K562 (cell line): ENCODE results near the gene NUDT6. TPM values are rescaled to one million over a fixed set of nuclear protein-coding genes. Genes with fewer than 3 reads are reported as not detected.

Experiments used
- ATAC-seq: fragments of 200-7000 bp; cut with Tn5 transposase; 3 replicates; pipeline ENCODE4 v1.9.1; 2020; ENCODE audit warnings: moderate library complexity
- BruUV-seq: library from RNA; stranded (reverse); fragments of 400-500 nt; replicated peaks from 2 replicates; lab custom pipeline; 2021; lab: Mats Ljungman, UMichigan
- CTCF ChIA-PET: fragments of 300-600 bp; formaldehyde crosslinking; extraction: SDS; loops from one replicate; lab custom pipeline; 2021; ENCODE audit warnings: low intra/inter-chr PET ratio; lab: Yijun Ruan, JAX
- POLR2A ChIA-PET: fragments of 300-600, 350-650 bp; sonication (Branson Sonifier 250); formaldehyde crosslinking; extraction: SDS; loops from one replicate; lab custom pipeline; 2021; ENCODE audit warnings: antibody characterized with exemption, inconsistent platforms; lab: Yijun Ruan, JAX
- DNase-seq, 4 experiments: peaks; one replicate each; pipeline versions ENCODE4 v3.0.0 to v3.0.0-alpha.2; 2011 to 2018; ENCODE audit warnings: low spot score in 3 of 4, mixed read lengths in 3 of 4; ENCODE audit errors: extremely low read depth in 1 of 4
- FAIRE-seq: peaks from 2 replicates; lab custom pipeline; 2011; peaks lifted over from hg19 to GRCh38; lab: Jason Lieb, UNC
- H2AFZ ChIP-seq: 2 replicates; pipeline ENCODE4 v1.6.0; 2011; ENCODE audit warnings: low read depth, low read length, control low read depth, inconsistent platforms
- H3K27ac ChIP-seq: fragments of 200-600 bp; 3 replicates; pipeline ENCODE4 v1.8.0; 2011; ENCODE audit warnings: low read depth, mild to moderate bottlenecking, control low read depth, inconsistent platforms, low read length, moderate library complexity, mixed read lengths; ENCODE audit errors: extremely low read depth
- H3K27me3 ChIP-seq, 2 experiments: fragments of 300-600 bp in 1 of 2; 2 replicates in 1 of 2; 3 replicates in 1 of 2; pipeline versions ENCODE4 v1.6.0 to v1.8.0; 2011; ENCODE audit warnings: inconsistent platforms in 2 of 2, low read length in 2 of 2, mild to moderate bottlenecking in 1 of 2, mixed read lengths in 1 of 2, moderate library complexity in 1 of 2; ENCODE audit not compliant: control insufficient read depth in 2 of 2, insufficient read depth in 2 of 2
- H3K36me3 ChIP-seq: fragments of 300-600 bp; 3 replicates; pipeline ENCODE4 v1.8.0; 2011; ENCODE audit warnings: mild to moderate bottlenecking, low read length, inconsistent platforms; ENCODE audit not compliant: control insufficient read depth, insufficient read depth
- H3K4me1 ChIP-seq, 2 experiments: fragments of 200-600 bp in 1 of 2; replicated peaks in 1 of 2; 2 replicates in 1 of 2; 3 replicates in 1 of 2; pipeline versions ENCODE4 v1.5.1 to v1.8.0; 2011; ENCODE audit warnings: inconsistent platforms in 2 of 2, low read length in 2 of 2, mild to moderate bottlenecking in 1 of 2, mixed read lengths in 1 of 2, moderate library complexity in 1 of 2; ENCODE audit not compliant: control insufficient read depth in 2 of 2, insufficient read depth in 2 of 2
- H3K4me2 ChIP-seq: 2 replicates; pipeline ENCODE4 v1.6.1; 2011; ENCODE audit warnings: low read length, control low read depth, inconsistent platforms, mixed read lengths; ENCODE audit not compliant: insufficient read depth
- H3K4me3 ChIP-seq: fragments of 200-600 bp; sonication (generic), shearing (Covaris generic); 2 replicates; pipeline ENCODE4 v1.5.1; 2016; ENCODE audit warnings: control low read depth, inconsistent platforms
- H3K79me2 ChIP-seq: fragments of 200-600 bp; 3 replicates; pipeline ENCODE4 v1.8.0; 2011; ENCODE audit warnings: low read length, inconsistent platforms; ENCODE audit not compliant: control insufficient read depth, insufficient read depth
- H3K9ac ChIP-seq, 2 experiments: 2 replicates each; pipeline versions ENCODE4 v1.6.0 to v1.6.1; 2011; ENCODE audit warnings: low read depth in 2 of 2, low read length in 2 of 2, control low read depth in 1 of 2, inconsistent platforms in 1 of 2, mild to moderate bottlenecking in 1 of 2, mixed read lengths in 1 of 2; ENCODE audit not compliant: insufficient read depth in 1 of 2
- H3K9me1 ChIP-seq: one replicate; pipeline ENCODE4 v1.6.0; 2011; ENCODE audit warnings: inconsistent platforms, mild to moderate bottlenecking, low read length, moderate library complexity; ENCODE audit not compliant: control insufficient read depth, insufficient read depth
- H3K9me3 ChIP-seq: replicated peaks from 2 replicates; pipeline ENCODE4 v1.5.1; 2011; ENCODE audit warnings: low read depth, low read length, inconsistent platforms; ENCODE audit not compliant: control insufficient read depth, insufficient read depth
- H4K20me1 ChIP-seq: replicated peaks from 2 replicates; pipeline ENCODE4 v1.6.1; 2011; ENCODE audit warnings: low read length, inconsistent platforms, mixed read lengths; ENCODE audit not compliant: control insufficient read depth, insufficient read depth
- KDM1A ChIP-seq, 2 experiments: fragments of 450-650 bp; IDR thresholded peaks; 2 replicates each; pipeline ENCODE4 v1.6.1; 2016; ENCODE audit warnings: mild to moderate bottlenecking in 2 of 2
- PCBP2 ChIP-seq: fragments of 200-400 bp; formaldehyde crosslinking; IDR thresholded peaks from 2 replicates; pipeline ENCODE4 v1.6.1; 2018; ENCODE audit warnings: low read length, low read depth, mild to moderate bottlenecking, moderate library complexity; ENCODE audit not compliant: poor library complexity, severe bottlenecking
- TCF7L2 ChIP-seq: fragments of 150-350 bp; IDR thresholded peaks from 2 replicates; pipeline ENCODE4 v1.6.1; 2016; ENCODE audit warnings: low read depth, mild to moderate bottlenecking, low read length, moderate library complexity
- ZNF764 ChIP-seq: fragments of 250-450 bp; sonication (Bioruptor Pico); IDR thresholded peaks from 2 replicates; pipeline ENCODE4 v1.4.0; 2020; ENCODE audit warnings: low read depth, mild to moderate bottlenecking, moderate library complexity
- WGBS: fragments of 100-300 bp; shearing (Covaris generic); methylation state at CpG from one replicate; pipeline ENCODE4 v1.1.6; 2016; ENCODE audit warnings: low coverage, mixed read lengths; ENCODE audit not compliant: insufficient coverage; ENCODE audit errors: missing lambda C conversion rate; 5-methylcytosine and 5-hydroxymethylcytosine counted together
- in situ Hi-C: fragments of 300-500 bp; cut with MboI; formaldehyde crosslinking; loops from 4 replicates; pipeline ENCODE4 v1.15.0; 2018; ENCODE audit warnings: inconsistent platforms, mixed read lengths
- intact Hi-C: fragments of 100-400 bp; cut with micrococcal nuclease; formaldehyde crosslinking; loops from 2 replicates; pipeline ENCODE4 v1.14.2; 2022
- polyA plus RNA-seq, 8 experiments: library from polyadenylated mRNA; depleted of rRNA in 4 of 8; stranded (reverse) in 5 of 8; unstranded in 3 of 8; fragments of >200 nt; fragmentation: Nextera tagmentation in 2 of 8; fragmentation: Illumina TruSeq in 1 of 8; extraction: Ambion mirVana in 2 of 8; extraction: Trizol in 1 of 8; gene quantifications; 2 replicates each; pipeline versions ENCODE4 v1.2.1 to v1.2.3, GENCODE V29; 2011 to 2014; ENCODE audit warnings: inconsistent platforms in 1 of 8, missing spikeins in 1 of 8
- total RNA-seq, 7 experiments: library from RNA; depleted of rRNA in 6 of 7; stranded (reverse); fragments of >200 nt in 6 of 7; fragmentation: Illumina TruSeq in 2 of 7; extraction: Trizol in 2 of 7; gene quantifications; 2 replicates each; pipeline versions ENCODE4 v1.2.1 to v1.2.3, GENCODE V29; 2011 to 2021; ENCODE audit warnings: low replicate concordance in 1 of 7
- TF ChIP-seq, protein P1 (sequence below): fragments of 250-450 bp; sonication (Bioruptor Pico); IDR thresholded peaks from 2 replicates; pipeline ENCODE4 v1.9.0; 2021; ENCODE audit warnings: mild to moderate bottlenecking, inconsistent platforms

The NUDT6 gene
- total and polyA plus RNA-seq, 9 of the 15 experiments (the other 6 are each of a cell fraction or from before 2014, with no cell fraction given): 9.4 to 18.1 (median 13.4) TPM

DNA sequence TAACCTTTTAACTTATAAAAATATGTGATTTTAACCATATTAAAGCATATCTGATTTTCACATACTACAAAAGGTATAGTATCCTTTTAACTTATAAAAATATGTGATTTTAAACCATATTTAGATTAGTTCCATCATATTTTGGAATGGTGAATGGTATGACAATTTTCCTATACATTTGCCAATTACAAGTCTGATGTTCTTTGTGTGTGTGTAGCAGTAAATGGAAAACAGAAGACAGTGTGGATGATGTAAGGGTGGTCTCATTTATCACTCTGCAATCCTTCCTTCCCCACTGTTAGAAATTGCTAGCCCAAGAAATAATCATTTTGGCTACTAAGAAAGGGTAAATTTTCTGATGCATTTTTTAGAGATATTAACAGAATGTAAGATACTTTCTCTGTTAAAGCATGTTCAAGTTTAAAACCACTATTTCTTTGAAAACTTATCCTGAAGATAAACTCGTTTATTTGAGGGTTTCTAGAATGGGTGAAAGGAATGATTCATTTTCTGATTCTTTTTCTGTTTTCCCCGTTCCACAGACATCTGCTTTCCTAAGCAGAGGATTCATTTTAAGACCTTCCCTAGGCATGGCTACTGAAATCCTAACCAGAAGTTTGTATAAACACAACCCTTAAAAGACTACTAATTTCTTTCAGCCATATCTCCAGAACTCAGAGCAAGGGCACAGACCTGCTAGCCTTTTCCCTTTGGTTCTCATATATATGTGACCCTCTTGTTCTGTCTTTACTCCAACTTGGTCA, 21.0 kb downstream of the NUDT6 start:
- H3K27me3 ChIP-seq: no peaks in the 10 kb centered on the region
- no peak for TF ChIP-seq TCF7L2
- no peak for TF ChIP-seq KDM1A (IDR thresholded peaks at IDR 0.05)
- no peak for TF ChIP-seq ZNF764 (CRISPR knock-in tag)
- no peak for TF ChIP-seq PCBP2
- TF ChIP-seq, protein P1, sequence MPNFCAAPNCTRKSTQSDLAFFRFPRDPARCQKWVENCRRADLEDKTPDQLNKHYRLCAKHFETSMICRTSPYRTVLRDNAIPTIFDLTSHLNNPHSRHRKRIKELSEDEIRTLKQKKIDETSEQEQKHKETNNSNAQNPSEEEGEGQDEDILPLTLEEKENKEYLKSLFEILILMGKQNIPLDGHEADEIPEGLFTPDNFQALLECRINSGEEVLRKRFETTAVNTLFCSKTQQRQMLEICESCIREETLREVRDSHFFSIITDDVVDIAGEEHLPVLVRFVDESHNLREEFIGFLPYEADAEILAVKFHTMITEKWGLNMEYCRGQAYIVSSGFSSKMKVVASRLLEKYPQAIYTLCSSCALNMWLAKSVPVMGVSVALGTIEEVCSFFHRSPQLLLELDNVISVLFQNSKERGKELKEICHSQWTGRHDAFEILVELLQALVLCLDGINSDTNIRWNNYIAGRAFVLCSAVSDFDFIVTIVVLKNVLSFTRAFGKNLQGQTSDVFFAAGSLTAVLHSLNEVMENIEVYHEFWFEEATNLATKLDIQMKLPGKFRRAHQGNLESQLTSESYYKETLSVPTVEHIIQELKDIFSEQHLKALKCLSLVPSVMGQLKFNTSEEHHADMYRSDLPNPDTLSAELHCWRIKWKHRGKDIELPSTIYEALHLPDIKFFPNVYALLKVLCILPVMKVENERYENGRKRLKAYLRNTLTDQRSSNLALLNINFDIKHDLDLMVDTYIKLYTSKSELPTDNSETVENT (CRISPR knock-in tag): no peak
- no peaks in the 10 kb centered on the region for H3K9me3 ChIP-seq
- no peak overlapping the region for H3K27ac ChIP-seq
- no peak overlapping the region for H2AFZ ChIP-seq
- H3K79me2 ChIP-seq: no peaks in the 10 kb centered on the region
- in situ Hi-C loops: loop anchor here (25.0 kb wide), 1 partner anchor 1039 kb away; the partner anchor contains the start of gene BBS7
- no TSS peak for BruUV-seq
- H3K4me2 ChIP-seq: no peak overlapping the region
- peaks cover 11% of the 10 kb centered on the region; the same call in 1 of the 3 replicates for H3K36me3 ChIP-seq
- H3K9me1 ChIP-seq: no peaks in the 10 kb centered on the region
- no peak for DNase-seq
- H3K4me1 ChIP-seq: peaks cover 0 to 2% of the 10 kb centered on the region in 2 experiments; a peak in 1 of 5 replicates
- no peak overlapping the region for H3K4me3 ChIP-seq
- no peak for FAIRE-seq
- WGBS: 46% methylated on average over 2 of the region's 2 CpGs
- no peak for ATAC-seq
- intact Hi-C loops: no loop called here
- no peaks in the 10 kb centered on the region for H4K20me1 ChIP-seq
- CTCF ChIA-PET: no interaction called here
- POLR2A ChIA-PET: no interaction called here
- no peak overlapping the region for H3K9ac ChIP-seq
